ENCODE results near the gene OSBPL1A.

OSBPL1A gene

GRCh38 chr18:24114924-24115549, 282.6 kb downstream of the OSBPL1A start:
- no peak for DNase-seq

- DNase-seq, result no peak
Observed at GRCh38 chr18:24112874-24113615, 284.6 kb downstream of the OSBPL1A start.

- no peak for DNase-seq
Observed at GRCh38 chr18:24112464-24112863, 285.2 kb downstream of the OSBPL1A start.

All from NCI-H524 treated with DMSO at 0.1 percent for 48 hours (cell line).